Hepatocyte (in vitro differentiated cells): Measurements from ENCODE around the gene SELENOW. TPM values are rescaled to one million over a fixed set of nuclear protein-coding genes. Genes with fewer than 3 reads are reported as not detected.

Experiments used
- DNase-seq: peaks from one replicate; pipeline ENCODE4 v3.0.0-alpha.2; 2016; ENCODE audit warnings: low spot score
- H2AFZ ChIP-seq: fragments of 200-600 bp; sonication (generic); 2 replicates; pipeline ENCODE4 v1.6.0; 2016; ENCODE audit warnings: antibody characterized with exemption, mild to moderate bottlenecking
- H3K27ac ChIP-seq: fragments of 200-600 bp; sonication (generic); 2 replicates; pipeline ENCODE4 v1.5.1; 2016; ENCODE audit warnings: mild to moderate bottlenecking
- H3K27me3 ChIP-seq: fragments of 200-600 bp; sonication (generic); 2 replicates; pipeline ENCODE4 v1.6.1; 2016
- H3K36me3 ChIP-seq: fragments of 200-600 bp; sonication (generic); replicated peaks from 2 replicates; pipeline ENCODE4 v1.5.1; 2016; ENCODE audit warnings: low read depth; ENCODE audit not compliant: insufficient read depth
- H3K4me1 ChIP-seq: fragments of 200-600 bp; sonication (generic); 2 replicates; pipeline ENCODE4 v1.5.1; 2016; ENCODE audit warnings: mild to moderate bottlenecking, moderate library complexity; ENCODE audit not compliant: insufficient read depth
- H3K4me2 ChIP-seq: fragments of 200-600 bp; sonication (generic); 2 replicates; pipeline ENCODE4 v1.6.0; 2016
- H3K4me3 ChIP-seq: fragments of 200-600 bp; sonication (generic); 2 replicates; pipeline ENCODE4 v1.5.1; 2016; ENCODE audit warnings: mild to moderate bottlenecking
- H3K79me2 ChIP-seq: fragments of 200-600 bp; sonication (generic); 2 replicates; pipeline ENCODE4 v1.6.0; 2017; ENCODE audit warnings: mild to moderate bottlenecking
- H3K9me2 ChIP-seq: fragments of 200-600 bp; sonication (generic); replicated peaks from 2 replicates; pipeline ENCODE4 v1.6.0; 2017; ENCODE audit warnings: mild to moderate bottlenecking; ENCODE audit not compliant: insufficient read depth
- H3K9me3 ChIP-seq: fragments of 200-600 bp; sonication (generic); 2 replicates; pipeline ENCODE4 v1.5.1; 2016; ENCODE audit warnings: low read depth, mild to moderate bottlenecking
- H4K20me1 ChIP-seq: fragments of 200-600 bp; sonication (generic); 2 replicates; pipeline ENCODE4 v1.6.0; 2016; ENCODE audit warnings: mild to moderate bottlenecking; ENCODE audit not compliant: insufficient read depth, poor library complexity, severe bottlenecking
- EZH2 ChIP-seq: fragments of 200-600 bp; sonication (generic); IDR thresholded peaks from 2 replicates; pipeline ENCODE4 v1.6.1; 2016; ENCODE audit warnings: antibody characterized with exemption, mild to moderate bottlenecking, borderline replicate concordance
- EZH2phosphoT487 ChIP-seq: fragments of 200-600 bp; sonication (generic); IDR thresholded peaks from one replicate; pipeline ENCODE4 v1.6.1; 2018; ENCODE audit warnings: antibody characterized with exemption, mild to moderate bottlenecking, low read depth, moderate library complexity; ENCODE audit not compliant: unreplicated experiment, severe bottlenecking
- WGBS: methylation state at CpG from one replicate; pipeline ENCODE4 v1.1.6; 2016; ENCODE audit warnings: low lambda C conversion rate; ENCODE audit errors: missing lambda C conversion rate; 5-methylcytosine and 5-hydroxymethylcytosine counted together
- polyA plus RNA-seq: library from polyadenylated mRNA; unstranded; fragments of >200 nt; fragmentation: Nextera tagmentation; extraction: Ambion mirVana; gene quantifications from 2 replicates; pipeline ENCODE4 v1.2.1, GENCODE V29; 2016
- small RNA-seq: library from RNA; depleted of rRNA; stranded (forward); fragments of <200 nt; gene quantifications from one replicate; pipeline ENCODE3, GENCODE V24; 2014
- total RNA-seq: library from RNA; depleted of rRNA; stranded (reverse); fragments of >200 nt; gene quantifications from 2 replicates; pipeline ENCODE4 v1.2.3, GENCODE V29; 2014
- TF ChIP-seq, protein P1 (sequence below): fragments of 200-600 bp; sonication (generic); IDR thresholded peaks from 2 replicates; pipeline ENCODE4 v1.5.1; 2016; ENCODE audit warnings: antibody characterized with exemption, mild to moderate bottlenecking; ENCODE audit not compliant: poor library complexity

SELENOW gene
- total and polyA plus RNA-seq, 2 experiments from 2014 or later = 140 to 217 TPM

DNA sequence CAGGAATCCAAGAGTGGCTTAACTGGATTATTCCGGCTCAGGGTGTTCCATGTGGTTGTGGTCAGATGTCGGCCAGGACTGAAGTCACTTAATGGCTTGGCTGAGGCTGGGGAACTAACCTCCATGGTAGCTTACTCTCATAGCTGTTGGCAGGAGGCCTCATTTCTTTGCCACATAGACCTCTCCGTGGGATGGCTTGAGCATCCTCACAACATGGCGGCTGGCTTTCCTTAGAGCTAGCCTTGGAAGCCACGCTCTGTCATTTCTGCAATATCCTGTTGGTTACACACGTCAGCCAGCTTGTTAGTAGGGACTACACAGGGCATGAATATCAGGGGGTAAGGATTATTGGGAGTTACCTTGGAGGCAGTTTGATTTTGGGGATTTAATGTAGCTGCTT, 48.3 kb downstream of the SELENOW start:
- no peak for DNase-seq
- Histone ChIP-seq H3K4me3 (no peak overlapping the region), H2AFZ (no peak overlapping the region), H3K36me3 (no peaks in the 10 kb centered on the region), H3K4me2 (no peak overlapping the region), H3K27me3 (peaks cover 4% of the 10 kb centered on the region), H3K9me2 (no peaks in the 10 kb centered on the region), H3K27ac (no peak overlapping the region), H3K9me3 (no peaks in the 10 kb centered on the region), H4K20me1 (no peaks in the 10 kb centered on the region), H3K4me1 (no peaks in the 10 kb centered on the region), H3K79me2 (no peaks in the 10 kb centered on the region)
- WGBS = 96% methylated on average over 6 of the region's 6 CpGs
- no peak for TF ChIP-seq EZH2phosphoT487
- no peak for TF ChIP-seq EZH2
- TF ChIP-seq, protein P1, sequence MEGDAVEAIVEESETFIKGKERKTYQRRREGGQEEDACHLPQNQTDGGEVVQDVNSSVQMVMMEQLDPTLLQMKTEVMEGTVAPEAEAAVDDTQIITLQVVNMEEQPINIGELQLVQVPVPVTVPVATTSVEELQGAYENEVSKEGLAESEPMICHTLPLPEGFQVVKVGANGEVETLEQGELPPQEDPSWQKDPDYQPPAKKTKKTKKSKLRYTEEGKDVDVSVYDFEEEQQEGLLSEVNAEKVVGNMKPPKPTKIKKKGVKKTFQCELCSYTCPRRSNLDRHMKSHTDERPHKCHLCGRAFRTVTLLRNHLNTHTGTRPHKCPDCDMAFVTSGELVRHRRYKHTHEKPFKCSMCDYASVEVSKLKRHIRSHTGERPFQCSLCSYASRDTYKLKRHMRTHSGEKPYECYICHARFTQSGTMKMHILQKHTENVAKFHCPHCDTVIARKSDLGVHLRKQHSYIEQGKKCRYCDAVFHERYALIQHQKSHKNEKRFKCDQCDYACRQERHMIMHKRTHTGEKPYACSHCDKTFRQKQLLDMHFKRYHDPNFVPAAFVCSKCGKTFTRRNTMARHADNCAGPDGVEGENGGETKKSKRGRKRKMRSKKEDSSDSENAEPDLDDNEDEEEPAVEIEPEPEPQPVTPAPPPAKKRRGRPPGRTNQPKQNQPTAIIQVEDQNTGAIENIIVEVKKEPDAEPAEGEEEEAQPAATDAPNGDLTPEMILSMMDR = no peak

DNA sequence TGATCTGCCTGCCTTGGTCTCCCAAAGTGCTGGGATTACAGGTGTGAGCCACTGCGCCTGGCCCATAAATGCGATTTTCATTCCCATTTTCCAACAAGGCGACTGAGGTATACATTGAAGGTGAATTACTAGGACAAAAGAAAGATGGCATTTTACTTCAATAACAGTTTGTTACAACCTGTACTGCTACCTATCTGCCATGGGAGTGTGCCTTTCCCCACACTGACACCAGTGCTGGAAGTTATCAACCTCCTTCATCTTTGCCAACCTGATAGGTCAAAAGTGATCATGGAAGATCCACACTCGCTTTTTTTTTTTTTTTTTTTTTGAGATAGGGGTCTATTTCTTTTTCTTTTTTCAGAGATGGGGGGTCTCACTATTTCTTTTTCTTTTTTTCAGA, 54.2 kb downstream of the SELENOW start:
- Histone ChIP-seq H3K4me3 (no peak overlapping the region), H3K27me3 (no peaks in the 10 kb centered on the region), H3K36me3 (no peaks in the 10 kb centered on the region), H3K9me2 (no peaks in the 10 kb centered on the region), H3K4me2 (no peak overlapping the region), H2AFZ (no peak overlapping the region), H4K20me1 (no peaks in the 10 kb centered on the region), H3K79me2 (no peaks in the 10 kb centered on the region), H3K27ac (no peak overlapping the region), H3K4me1 (no peaks in the 10 kb centered on the region), H3K9me3 (no peaks in the 10 kb centered on the region)
- TF ChIP-seq EZH2 (no peak), EZH2phosphoT487 (no peak)
- TF ChIP-seq, protein P1 = no peak
- WGBS = 88% methylated on average over 4 of the region's 4 CpGs
- no peak for DNase-seq

Small RNAs within 50 kb of the gene (small RNA-seq; reads per million reads assigned to genes)
- gene AC008745.1 (not detected), gene SNORD23 (not detected)

Other genes with a start within 250 kb of the SELENOW start
- gene ZNF541, start 205.6 kb upstream of the SELENOW start, total RNA-seq = 0.43 TPM in 1 of 2 replicates, not detected in the other
- 0.05 and 0.84 TPM in 2 replicates for gene ZNF541, start 205.6 kb upstream of the SELENOW start, polyA plus RNA-seq
- gene BICRA, start 169.6 kb upstream of the SELENOW start, total RNA-seq = 2.2 and 3.4 TPM in 2 replicates
- 3.4 and 5.4 TPM in 2 replicates for gene BICRA, start 169.6 kb upstream of the SELENOW start, polyA plus RNA-seq
- 17.8 and 20.8 TPM in 2 replicates for gene EHD2, start 65.3 kb upstream of the SELENOW start, total RNA-seq
- 104 and 120 TPM in 2 replicates for gene EHD2, start 65.3 kb upstream of the SELENOW start, polyA plus RNA-seq
- gene NOP53, start 33.2 kb upstream of the SELENOW start, total RNA-seq = 93.3 and 139 TPM in 2 replicates
- 91.5 and 96.7 TPM in 2 replicates for gene NOP53, start 33.2 kb upstream of the SELENOW start, polyA plus RNA-seq
- gene TPRX1, start 25.8 kb downstream of the SELENOW start, total RNA-seq = not detected in 2 replicates
- not detected in 2 replicates for gene TPRX1, start 25.8 kb downstream of the SELENOW start, polyA plus RNA-seq
- gene CRX, start 43.2 kb downstream of the SELENOW start, total RNA-seq = not detected in 2 replicates
- 0.09 and 0.15 TPM in 2 replicates for gene CRX, start 43.2 kb downstream of the SELENOW start, polyA plus RNA-seq
- not detected in 2 replicates for gene TPRX2, start 80.5 kb downstream of the SELENOW start, total RNA-seq
- not detected in 2 replicates for gene TPRX2, start 80.5 kb downstream of the SELENOW start, polyA plus RNA-seq
- gene SULT2A1, start 107.6 kb downstream of the SELENOW start, total RNA-seq = 188 and 193 TPM in 2 replicates
- 75.7 and 120 TPM in 2 replicates for gene SULT2A1, start 107.6 kb downstream of the SELENOW start, polyA plus RNA-seq
- not detected in 2 replicates for gene BSPH1, start 213.5 kb downstream of the SELENOW start, total RNA-seq
- gene BSPH1, start 213.5 kb downstream of the SELENOW start, polyA plus RNA-seq = not detected in 2 replicates
- gene ELSPBP1, start 215.9 kb downstream of the SELENOW start, total RNA-seq = 1.0 and 2.4 TPM in 2 replicates
- 0.28 and 1.9 TPM in 2 replicates for gene ELSPBP1, start 215.9 kb downstream of the SELENOW start, polyA plus RNA-seq